ENCODE data around the gene NOL7.

Gene NOL7

DNA sequence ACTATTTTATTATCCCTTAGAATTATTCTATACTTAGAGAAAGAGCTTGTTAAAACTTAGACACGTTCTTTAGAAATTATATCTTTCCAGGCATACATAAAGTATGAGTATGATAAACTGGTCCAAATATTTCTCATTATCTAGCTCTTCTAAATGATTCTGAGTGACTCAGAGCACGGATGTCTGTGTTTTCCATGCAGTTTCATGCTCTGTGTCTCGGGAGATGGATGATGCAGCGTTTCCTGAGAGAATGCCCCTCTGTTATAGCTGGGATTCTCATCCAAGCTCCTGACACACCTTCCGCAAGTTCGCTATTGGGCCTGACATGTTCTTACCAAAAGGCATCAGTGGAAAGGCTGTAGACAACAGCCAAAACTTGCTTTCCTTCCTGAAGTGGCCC, 21.4 kb upstream of the NOL7 start:
- DNase-seq (ENCODE audit: low read depth in 2 of 2) = no peak

DNA sequence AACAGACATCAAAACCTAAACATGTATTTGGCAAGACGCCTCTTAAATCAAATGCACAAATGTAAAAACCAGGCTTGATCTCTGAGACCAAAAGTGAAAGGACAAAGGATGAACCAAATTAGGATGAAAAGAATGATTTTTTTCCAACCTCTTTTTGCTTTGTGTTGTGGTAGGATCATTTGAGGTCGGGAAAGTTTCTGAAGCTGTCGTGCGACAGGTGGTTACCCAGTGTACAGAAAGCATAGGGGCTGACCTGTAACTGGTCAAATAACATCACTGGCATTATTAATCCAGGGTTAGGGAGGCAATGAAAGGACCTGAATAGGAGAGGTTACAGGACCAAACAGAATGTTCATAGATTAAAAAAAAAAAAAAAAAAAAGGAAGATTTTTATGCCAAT, 18.1 kb upstream of the NOL7 start:
- no peak for DNase-seq (ENCODE audit: low read depth in 2 of 2)

DNA sequence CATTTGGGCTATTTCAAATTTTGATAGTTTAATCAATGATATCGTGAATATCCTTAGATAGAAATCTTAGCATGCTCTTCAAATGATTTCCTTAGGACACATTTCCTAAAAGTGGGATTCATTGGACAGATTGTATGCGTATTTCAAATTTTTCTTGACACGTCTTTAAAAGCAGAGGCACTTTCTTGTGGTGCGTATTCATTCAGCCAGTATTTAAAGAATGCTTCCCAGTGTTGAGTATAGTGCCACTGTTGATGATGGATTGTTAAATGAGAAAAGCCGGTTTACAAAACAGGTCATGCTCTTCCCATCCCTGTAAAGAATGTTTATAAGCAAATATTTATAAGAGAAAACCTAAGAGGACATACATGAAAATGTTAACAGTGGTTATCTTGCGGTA, 15.1 kb upstream of the NOL7 start:
- no peak for DNase-seq (ENCODE audit: low read depth in 2 of 2)

DNA sequence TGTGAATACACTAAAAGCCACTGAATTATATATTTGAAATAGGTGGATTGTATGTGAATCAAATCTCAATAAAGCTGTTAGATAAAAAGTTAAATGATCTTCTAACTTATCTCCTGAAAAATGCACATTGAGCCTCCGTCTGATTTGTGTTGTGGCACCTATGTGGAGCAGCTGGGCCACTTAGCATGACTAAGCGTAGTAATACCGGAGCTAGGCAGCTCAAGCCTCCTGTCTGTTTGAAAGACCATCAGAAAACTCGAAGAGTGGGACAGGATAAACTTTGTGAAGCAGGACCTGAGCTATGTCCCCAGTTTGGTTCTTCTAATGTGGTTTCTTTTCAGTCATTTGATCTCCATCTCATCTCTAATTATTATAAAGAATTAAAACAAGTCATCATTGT, 11.0 kb upstream of the NOL7 start:
- DNase-seq (ENCODE audit: low read depth in 2 of 2) = no peak

DNA sequence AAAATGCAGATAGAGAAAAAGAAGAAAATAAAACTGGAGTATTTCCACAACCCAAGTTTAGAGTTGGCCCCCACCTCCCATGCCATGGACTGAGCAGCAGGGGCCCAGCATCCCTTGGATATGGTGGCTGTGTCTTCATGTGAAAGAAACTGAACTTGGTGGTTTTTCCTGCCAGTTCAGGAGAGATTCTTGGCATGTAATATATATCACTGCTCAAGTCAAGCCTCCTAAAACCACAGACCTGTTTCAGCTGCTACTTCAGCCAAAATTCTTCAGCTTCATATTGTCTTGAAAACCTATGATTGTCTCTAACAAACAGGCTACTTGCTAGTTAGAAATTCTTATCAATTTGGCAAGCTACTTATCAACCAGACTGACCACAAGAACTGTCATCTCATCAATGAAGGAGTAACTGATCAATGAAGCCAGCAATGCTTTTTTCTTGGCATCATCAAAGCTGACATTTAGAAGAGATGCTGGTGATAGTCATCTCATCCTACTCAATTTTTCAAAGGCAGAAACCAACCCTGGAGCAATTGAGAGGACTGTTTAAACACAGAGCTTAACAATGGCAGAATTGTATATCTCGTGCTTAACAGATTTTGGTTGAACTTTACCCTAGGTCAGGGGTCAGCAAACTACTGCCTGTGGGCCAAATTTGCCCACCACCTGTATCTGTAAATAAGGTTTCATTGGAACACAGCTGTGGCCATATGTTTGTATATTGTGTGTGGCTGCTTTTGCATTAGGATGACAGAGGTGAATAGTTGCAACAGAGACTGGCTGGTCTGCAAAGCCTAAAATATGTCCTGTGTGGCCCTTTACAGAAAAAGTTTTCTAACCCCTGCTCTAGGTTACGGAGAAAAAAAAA, 10.4 kb upstream of the NOL7 start:
- DNase-seq (ENCODE audit: low read depth in 2 of 2) = no peak

DNA sequence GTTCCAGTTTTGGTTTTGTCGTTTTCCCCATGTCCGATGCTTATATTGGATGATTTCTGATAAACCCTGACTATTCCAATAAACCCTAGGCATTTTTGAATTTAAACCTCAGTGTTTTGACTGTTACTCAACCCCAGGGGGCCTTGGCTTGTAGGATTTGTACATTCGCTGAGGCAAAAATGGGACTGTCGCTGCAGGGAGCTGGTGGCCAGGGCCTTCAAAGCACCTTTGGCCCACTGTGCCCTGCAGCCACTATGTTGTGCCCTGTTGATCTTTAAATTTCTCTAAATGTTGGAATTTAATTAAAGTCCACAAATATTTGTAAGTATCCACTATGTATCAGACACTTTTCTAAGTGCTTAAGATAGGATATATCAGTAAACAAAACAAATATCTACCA, 9.5 kb upstream of the NOL7 start:
- DNase-seq (ENCODE audit: low read depth in 2 of 2) = no peak

DNA sequence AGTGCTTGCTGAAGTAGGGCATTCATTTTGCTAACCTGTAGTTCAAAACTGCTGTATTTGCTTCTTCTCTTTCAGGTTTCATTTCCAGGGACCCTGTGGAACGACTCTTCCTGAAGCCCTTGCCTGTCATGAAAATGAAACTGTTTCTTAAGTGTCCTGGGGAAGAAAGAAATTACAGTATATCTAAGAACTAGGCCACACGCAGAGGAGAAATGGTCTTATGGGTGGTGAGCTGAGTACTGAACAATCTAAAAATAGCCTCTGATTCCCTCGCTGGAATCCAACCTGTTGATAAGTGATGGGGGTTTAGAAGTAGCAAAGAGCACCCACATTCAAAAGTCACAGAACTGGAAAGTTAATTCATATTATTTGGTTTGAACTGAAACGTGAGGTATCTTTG, 3.4 kb upstream of the NOL7 start:
- no peak for DNase-seq (ENCODE audit: low read depth in 2 of 2)

DNA sequence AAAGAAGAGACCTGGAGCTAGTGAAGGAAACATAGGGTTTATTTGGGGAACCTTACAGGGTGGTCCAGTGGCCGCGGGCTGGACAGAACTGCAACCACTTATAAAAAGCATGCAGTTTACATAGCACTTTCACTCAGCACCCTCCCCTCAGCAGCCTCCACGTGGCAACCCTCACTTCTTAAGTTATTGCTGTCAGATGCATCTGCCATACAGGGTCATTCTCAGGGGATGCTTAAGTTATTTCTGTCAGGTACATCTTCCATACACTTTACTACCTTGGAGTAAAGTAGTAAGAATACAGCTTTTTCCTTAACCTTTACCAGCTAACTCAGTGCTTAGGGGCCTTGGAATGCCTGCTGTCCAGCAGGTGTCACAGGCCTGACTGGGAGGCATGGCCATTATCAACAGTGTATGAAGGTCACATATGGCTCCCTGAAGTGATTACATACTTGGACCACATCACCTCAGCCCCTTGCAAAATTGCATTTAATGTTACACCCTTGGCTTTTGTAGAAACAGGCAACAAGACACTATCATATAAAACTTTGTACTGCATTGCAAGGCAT, 2.0 kb upstream of the NOL7 start:
- DNase-seq (ENCODE audit: low read depth in 2 of 2) = no peak

DNA sequence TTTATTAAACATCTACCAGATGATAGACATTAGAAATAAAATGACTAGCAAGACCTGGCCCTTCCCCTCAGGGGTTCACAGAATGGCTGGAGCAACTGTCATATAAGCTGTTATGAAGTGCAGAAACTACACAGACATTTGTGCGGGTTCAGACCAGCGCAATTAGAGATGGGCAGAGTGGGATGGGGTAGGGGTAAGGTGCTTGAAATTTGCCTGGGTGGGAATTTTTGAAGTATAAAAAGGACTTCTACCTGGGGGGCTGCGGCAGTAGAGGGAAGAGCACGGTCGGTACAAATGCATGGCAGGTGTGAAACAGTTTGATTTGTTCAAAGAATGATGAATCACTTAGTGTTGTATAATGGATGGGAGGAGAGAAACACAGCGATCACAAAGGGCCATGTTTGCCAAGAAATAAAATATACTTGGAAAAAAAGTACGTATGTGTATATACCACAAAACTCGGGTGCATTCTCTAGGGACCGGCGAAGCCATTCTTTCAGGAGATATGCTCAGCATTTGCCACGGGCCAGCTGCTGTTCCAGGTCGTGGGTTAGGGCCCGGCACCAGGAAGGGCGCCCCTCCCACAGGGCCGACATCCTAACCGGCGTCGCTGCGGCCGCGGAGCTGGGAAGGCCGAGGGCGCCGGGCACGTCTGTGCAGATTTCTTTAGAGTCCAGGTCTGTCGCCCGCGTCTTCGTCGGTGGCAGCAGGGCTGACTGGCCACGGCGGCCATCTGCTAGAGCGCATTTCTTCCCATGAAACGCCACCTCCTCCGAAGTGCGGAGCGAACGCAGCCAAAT, 809 bp upstream of the NOL7 start:
- no peak for DNase-seq (ENCODE audit: low read depth in 2 of 2)

DNA sequence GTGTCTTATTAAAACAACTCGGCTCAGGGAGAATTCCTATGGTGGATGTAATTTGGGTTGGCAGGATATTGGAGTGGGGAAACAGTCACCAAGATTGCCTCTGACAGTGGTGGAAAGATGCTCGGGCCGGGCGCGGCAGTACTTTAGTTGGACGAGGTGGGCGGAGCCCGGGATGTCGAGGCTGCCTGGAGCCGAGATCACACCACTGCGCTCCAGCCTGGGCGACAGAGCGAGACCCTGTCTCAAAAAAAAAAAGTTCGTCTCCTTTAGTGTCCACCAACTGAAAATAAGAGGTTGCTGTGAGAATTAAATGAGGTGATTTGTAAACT, 621 bp downstream of the NOL7 start:
- no peak for DNase-seq (ENCODE audit: low read depth in 2 of 2)

DNA sequence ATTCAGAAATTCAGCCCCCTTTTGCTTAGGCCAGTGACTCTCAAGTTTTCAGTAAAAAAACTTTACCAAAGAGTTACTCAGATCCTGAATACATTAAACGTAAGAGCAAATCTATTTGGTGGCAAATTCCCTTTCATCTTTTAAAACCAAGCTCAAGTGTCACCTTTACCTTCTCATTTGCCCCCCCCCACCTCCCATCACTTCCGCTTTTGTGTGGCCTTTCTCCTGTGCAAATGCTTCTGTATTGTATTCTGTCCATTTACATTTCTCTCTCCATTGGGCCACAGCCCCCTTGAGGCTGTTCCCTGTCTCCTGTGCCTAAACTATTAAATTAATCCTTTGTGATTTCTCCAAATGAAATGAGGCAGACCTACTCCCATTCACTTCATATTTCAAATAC, 1.9 kb downstream of the NOL7 start:
- no peak for DNase-seq (ENCODE audit: low read depth in 2 of 2)

DNA sequence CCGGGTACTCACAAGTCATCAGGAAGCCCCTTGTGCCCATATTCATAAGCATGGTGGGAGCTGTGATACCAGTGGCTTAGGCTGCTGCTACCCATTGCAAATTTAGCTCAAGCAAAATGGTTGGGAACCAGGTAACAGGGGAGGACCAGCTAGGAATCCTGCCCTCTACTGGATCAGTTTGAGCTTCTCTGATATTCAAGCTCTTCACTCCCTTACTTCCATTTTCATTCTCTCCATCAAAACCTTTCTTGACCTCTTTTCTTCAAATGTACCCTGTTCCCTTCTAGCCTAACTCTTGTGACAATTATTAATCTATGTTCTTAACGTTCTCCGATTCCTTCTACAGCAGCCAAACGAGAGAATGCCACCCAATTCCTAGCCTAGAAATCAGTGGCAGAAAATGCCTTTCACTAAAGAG, 9.7 kb downstream of the NOL7 start:
- DNase-seq (ENCODE audit: low read depth in 2 of 2) = no peak

DNA sequence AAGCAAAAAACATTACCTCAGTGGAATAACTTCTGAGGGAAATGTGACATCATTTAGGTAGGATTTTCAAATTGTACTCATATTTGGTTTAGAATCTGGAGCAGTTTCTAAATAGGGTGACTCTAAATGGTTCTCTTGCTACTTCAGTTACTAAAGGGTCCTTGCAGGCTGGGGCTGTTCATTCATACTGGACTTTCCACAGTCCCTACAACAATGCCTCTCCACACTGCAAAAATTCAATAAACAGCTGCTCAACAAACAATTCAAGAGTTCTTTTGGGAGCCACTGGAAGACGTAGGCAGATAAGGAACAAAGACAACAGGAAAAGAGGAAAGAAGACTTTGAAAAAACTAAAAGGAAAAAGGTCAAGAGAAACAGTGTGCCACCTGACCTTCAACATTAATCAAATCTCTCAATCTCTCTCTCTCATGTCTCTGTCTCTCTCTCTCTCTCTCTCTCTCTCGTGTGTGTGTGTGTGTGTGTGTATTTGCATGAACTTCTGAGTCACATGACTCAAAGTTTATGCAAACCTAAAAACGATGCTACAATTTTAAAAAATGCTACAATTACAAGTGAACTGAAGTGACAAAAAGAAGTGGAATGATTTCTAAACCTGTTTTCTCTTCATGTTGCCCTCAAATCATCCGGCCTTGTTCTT, 14.5 kb downstream of the NOL7 start:
- DNase-seq (ENCODE audit: low read depth in 2 of 2) = no peak

DNA sequence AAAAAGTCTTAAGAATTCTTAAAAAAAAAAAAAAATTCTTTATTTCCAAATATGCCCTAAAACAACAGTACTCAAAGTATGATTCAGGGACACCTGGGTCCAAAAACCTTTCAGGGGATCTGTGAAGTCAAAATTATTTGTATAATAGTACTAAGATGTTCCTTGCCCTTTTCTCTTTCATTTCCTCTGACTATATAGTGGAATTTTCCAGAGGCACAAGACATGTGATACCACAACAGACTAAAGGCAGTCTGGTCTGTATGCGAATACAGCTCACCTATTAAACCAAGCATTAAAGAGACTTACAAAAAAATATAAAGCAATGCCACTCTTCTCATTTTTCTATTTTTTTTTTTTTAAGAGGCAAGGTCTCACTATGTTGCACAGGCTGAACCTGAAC, 15.4 kb downstream of the NOL7 start:
- no peak for DNase-seq (ENCODE audit: low read depth in 2 of 2)

DNA sequence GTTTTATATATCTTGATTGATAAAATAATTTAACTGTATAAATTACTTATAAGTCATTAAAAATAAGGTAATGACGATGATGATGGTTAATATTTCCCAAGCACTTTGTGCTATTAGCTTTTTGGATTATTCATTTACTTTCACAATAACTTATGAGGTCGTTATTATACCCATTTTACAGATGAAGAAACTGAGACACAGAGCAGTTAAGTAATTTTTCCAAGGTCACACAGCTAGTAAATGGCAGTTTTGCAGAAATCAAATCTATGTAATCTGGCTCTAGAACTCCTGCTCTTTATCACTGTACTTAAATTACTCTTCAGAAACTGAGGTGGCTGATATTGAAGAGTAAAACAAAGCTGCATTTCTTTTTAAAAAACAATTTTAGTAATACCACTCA, 18.2 kb downstream of the NOL7 start:
- no peak for DNase-seq (ENCODE audit: low read depth in 2 of 2)

DNA sequence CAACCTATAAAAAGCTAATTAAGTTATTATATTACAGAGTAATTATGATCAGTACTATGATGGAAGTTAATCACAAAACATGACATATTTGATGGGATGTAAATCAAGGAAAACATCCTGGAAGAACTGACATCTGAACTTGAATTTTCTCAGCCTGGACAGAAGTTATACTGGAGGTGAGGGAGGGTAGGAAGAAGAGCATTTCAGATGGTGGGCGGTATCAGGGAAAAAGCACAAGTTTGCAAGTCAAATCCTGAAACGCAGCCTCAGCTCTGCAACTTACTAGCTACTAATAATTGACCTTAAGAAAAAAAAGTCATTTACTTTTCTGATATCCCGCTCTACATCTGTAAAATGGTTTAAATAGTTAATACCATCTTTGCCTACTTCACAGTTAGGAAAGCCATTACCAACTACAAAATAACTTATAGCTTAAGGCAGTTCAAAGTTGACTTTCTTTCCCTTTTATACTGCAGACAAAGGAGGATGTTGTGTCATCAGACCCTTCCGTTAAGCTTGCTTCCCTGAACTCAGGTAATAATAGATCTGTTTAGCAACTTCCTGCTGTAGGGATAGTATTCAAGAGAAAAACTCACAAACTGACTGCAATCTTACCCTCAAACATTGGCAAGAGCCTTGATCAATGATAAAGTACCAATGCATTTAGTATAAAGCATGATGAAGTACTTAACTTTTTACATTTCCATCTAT, 21.0 kb downstream of the NOL7 start:
- DNase-seq (ENCODE audit: low read depth in 2 of 2) = no peak

DNA sequence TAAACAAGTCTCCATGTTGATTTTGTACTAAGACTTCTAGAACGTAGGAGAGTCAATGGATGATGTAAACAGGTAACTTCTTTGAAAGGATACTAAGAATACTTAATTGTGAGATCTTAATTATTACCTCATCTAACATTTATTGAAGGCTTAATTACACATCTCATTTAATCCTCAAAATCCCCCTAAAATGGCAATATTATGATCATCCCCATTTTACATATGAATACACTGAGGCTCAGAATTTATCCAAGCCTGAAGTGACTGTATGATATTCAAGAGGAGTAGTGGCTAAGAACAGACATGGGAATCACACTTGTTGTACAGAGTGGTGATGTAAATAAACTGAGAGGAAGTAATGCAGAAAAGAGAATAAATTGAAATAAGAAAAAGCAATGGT, 22.9 kb downstream of the NOL7 start:
- DNase-seq (ENCODE audit: low read depth in 2 of 2) = no peak

DNA sequence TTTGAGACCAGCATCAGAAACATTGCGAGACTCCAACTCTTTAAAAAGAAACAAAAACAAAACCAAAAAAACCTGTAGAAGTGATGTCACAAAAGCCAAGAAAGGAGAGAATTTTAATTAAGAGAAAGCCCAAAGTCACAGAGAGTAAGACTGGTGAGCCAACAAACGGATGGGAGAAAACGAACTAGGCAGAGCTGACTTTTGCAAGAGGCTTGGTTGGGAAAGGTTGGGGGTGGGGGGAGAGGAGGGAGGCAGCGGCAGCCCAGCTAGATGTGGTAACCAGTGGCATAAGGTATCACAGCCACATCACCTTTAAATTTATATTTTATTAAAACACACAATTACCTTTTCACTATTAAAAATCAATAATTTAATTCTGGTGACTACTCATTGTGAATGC, 23.5 kb downstream of the NOL7 start:
- no peak for DNase-seq (ENCODE audit: low read depth in 2 of 2)

DNA sequence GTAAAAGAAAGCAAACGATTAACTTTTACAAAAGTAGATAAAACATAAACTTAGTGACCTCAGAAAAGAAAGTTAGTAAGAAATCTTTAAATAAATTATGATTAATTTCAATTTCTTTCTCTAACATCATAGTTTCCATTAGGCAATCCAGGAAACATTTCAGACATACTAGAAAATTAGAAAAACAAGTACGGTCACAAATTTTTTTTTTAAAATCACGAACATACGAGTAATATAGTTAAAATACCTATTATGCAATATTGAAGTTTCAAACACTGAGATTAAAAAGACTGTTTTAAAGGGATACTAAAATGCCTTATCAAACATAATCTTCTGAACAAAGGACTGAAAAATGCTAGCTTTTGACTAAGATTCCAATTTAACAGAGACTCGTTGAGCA, 26.2 kb downstream of the NOL7 start:
- no peak for DNase-seq (ENCODE audit: low read depth in 2 of 2)

DNA sequence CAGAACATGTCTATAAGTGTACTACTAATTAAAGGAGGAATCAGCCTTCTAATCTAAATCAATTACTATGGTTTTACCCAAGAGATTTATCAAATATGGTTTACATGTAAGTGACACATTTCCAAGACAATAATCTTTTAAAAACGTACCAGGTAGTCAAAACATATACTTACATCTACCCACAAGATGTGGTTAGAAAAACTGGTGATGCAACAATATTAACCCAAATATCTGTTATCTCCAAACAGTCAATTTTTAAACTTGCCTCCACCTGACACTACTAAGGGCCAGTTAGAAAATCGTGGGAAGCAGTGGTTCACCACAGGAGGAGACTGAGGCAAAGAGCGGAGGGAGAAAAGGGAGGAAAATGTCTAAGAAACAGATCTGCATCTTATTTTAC, 28.0 kb downstream of the NOL7 start:
- no peak for DNase-seq (ENCODE audit: low read depth in 2 of 2)

DNA sequence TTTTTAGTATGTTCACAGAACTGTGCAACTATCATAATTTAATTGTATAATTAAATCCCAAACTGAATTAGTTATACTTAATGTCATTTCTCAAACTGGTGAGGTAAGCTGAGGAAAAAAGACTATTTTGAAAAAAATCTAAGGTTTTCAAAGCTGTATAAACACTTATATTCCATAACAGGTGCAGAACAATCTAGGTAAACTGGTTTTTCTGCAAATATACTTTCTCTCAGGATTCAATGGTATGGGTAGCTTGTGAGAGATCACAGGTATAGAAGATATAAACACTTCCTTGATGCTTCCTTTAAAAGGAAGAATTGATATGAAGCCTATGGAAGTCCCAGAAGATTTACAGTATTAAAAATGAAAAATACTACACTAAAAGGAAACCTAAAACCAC, 33.7 kb downstream of the NOL7 start:
- DNase-seq (ENCODE audit: low read depth in 2 of 2) = no peak

DNA sequence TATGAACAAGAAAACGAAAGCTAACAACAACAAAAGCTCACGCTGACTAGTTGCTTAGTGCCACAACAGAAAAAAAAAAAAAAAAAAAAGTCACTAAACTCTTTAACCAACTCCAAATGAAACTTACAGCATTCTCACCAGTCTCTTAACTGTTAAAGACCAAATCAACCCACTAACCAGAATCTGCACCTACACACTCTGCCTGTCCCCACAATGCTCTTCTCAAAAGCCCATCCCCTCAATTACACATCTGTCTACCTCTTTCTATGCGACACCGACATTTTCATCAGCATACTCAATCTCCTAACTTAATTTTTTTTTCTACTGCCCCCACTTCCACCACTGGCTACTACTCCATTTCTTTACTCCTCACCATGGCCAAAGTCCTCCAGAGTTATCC, 34.3 kb downstream of the NOL7 start:
- DNase-seq (ENCODE audit: low read depth in 2 of 2) = no peak
